SK-N-SH (cell line): ENCODE results near the gene TBCCD1.

Source experiments
- EP300 ChIP-seq, 2 experiments: IDR thresholded peaks; 2 replicates each; pipeline versions ENCODE4 v1.4.0 to v1.6.1; 2012; ENCODE audit warnings: borderline replicate concordance in 1 of 2, low read depth in 1 of 2, low read length in 1 of 2
- POLR2AphosphoS5 ChIP-seq: IDR thresholded peaks from 2 replicates; pipeline ENCODE4 v1.6.1; 2012; ENCODE audit warnings: low read depth, low read length
- TAF1 ChIP-seq: IDR thresholded peaks from 2 replicates; pipeline ENCODE4 v1.6.1; 2012; ENCODE audit warnings: low read depth, mild to moderate bottlenecking, low read length, moderate library complexity, borderline replicate concordance
- TF ChIP-seq, protein P1 (sequence below): fragments of 200-600 bp; sonication (generic); IDR thresholded peaks from 2 replicates; pipeline ENCODE4 v1.6.1; 2017; ENCODE audit warnings: antibody characterized with exemption, mild to moderate bottlenecking, moderate library complexity
- TF ChIP-seq, protein P2 (sequence below): IDR thresholded peaks from 2 replicates; pipeline ENCODE4 v1.6.1; 2012; ENCODE audit warnings: mild to moderate bottlenecking, low read depth, low read length, moderate library complexity

GRCh38 chr3:186564586-186564985, 2.6 kb downstream of the TBCCD1 start:
- TF ChIP-seq, protein P1, sequence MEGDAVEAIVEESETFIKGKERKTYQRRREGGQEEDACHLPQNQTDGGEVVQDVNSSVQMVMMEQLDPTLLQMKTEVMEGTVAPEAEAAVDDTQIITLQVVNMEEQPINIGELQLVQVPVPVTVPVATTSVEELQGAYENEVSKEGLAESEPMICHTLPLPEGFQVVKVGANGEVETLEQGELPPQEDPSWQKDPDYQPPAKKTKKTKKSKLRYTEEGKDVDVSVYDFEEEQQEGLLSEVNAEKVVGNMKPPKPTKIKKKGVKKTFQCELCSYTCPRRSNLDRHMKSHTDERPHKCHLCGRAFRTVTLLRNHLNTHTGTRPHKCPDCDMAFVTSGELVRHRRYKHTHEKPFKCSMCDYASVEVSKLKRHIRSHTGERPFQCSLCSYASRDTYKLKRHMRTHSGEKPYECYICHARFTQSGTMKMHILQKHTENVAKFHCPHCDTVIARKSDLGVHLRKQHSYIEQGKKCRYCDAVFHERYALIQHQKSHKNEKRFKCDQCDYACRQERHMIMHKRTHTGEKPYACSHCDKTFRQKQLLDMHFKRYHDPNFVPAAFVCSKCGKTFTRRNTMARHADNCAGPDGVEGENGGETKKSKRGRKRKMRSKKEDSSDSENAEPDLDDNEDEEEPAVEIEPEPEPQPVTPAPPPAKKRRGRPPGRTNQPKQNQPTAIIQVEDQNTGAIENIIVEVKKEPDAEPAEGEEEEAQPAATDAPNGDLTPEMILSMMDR, result no peak
- no peak for TF ChIP-seq EP300 (IDR thresholded peaks at IDR 0.05; ENCODE audit: borderline replicate concordance in 1 of 2, low read depth in 1 of 2, low read length in 1 of 2)
- TF ChIP-seq, protein P2, sequence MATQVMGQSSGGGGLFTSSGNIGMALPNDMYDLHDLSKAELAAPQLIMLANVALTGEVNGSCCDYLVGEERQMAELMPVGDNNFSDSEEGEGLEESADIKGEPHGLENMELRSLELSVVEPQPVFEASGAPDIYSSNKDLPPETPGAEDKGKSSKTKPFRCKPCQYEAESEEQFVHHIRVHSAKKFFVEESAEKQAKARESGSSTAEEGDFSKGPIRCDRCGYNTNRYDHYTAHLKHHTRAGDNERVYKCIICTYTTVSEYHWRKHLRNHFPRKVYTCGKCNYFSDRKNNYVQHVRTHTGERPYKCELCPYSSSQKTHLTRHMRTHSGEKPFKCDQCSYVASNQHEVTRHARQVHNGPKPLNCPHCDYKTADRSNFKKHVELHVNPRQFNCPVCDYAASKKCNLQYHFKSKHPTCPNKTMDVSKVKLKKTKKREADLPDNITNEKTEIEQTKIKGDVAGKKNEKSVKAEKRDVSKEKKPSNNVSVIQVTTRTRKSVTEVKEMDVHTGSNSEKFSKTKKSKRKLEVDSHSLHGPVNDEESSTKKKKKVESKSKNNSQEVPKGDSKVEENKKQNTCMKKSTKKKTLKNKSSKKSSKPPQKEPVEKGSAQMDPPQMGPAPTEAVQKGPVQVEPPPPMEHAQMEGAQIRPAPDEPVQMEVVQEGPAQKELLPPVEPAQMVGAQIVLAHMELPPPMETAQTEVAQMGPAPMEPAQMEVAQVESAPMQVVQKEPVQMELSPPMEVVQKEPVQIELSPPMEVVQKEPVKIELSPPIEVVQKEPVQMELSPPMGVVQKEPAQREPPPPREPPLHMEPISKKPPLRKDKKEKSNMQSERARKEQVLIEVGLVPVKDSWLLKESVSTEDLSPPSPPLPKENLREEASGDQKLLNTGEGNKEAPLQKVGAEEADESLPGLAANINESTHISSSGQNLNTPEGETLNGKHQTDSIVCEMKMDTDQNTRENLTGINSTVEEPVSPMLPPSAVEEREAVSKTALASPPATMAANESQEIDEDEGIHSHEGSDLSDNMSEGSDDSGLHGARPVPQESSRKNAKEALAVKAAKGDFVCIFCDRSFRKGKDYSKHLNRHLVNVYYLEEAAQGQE, result no peak
- no peak for TF ChIP-seq TAF1
- no peak for TF ChIP-seq POLR2AphosphoS5
